ENCODE results near the gene FAM9C. TPM values are rescaled to one million over a fixed set of nuclear protein-coding genes. Genes with fewer than 3 reads are reported as not detected.

Gene FAM9C
- total RNA-seq, 1 experiment from 2014 or later, result not detected

- ChIA-PET POLR2A (no interaction called here), CTCF (no interaction called here), RAD21 (ENCODE audit: low non-redundant PET in 1 of 2, low total read pairs in 2 of 2, uncharacterized antibody in 2 of 2, unreplicated experiment in 2 of 2) (no interaction called here)
- DNase-seq (ENCODE audit: low read depth, low spot score) (no peak), ATAC-seq (no peak)
- Histone ChIP-seq H3K9me3 (ENCODE audit: control insufficient read depth in 1 of 2, insufficient read depth in 1 of 2, low read depth in 1 of 2, low read length in 2 of 2) (no peaks in the 10 kb centered on the region), H3K4me1 (ENCODE audit: control insufficient read depth in 1 of 2, insufficient read depth in 2 of 2, low read length in 2 of 2) (no peaks in the 10 kb centered on the region), H3K4me2 (ENCODE audit: low read length) (no peak overlapping the region), H3K27me3 (ENCODE audit: insufficient read depth, low read length) (no peaks in the 10 kb centered on the region), H3K27ac (ENCODE audit: low read depth, low read length) (no peak overlapping the region), H3K4me3 (replicated peaks in 1 of 2; ENCODE audit: low read depth in 1 of 2, low read length in 2 of 2) (no peak overlapping the region), H3K36me3 (ENCODE audit: control insufficient read depth in 1 of 2, insufficient read depth in 2 of 2, low read length in 2 of 2) (no peaks in the 10 kb centered on the region), H3K79me2 (ENCODE audit: insufficient read depth, low read length) (no peaks in the 10 kb centered on the region), H4K20me1 (ENCODE audit: insufficient read depth) (no peaks in the 10 kb centered on the region), H3K9ac (ENCODE audit: low read length) (no peak overlapping the region), H2AFZ (ENCODE audit: low read depth, low read length, poor library complexity, severe bottlenecking) (no peak overlapping the region), H3K9me2 (ENCODE audit: insufficient read depth) (no peaks in the 10 kb centered on the region)
- no TSS peak for BruUV-seq (replicated peaks)
- TF ChIP-seq ELF1 (IDR thresholded peaks at IDR 0.05; ENCODE audit: borderline replicate concordance, low read depth), result no peak
- no peak for TF ChIP-seq EZH2 (IDR thresholded peaks at IDR 0.05)
- no peak for TF ChIP-seq POLR2A (IDR thresholded peaks at IDR 0.05; ENCODE audit: borderline replicate concordance, extremely low read depth, insufficient read depth, insufficient read length)
- TF ChIP-seq ZFX (IDR thresholded peaks at IDR 0.05), result no peak
- no peak for TF ChIP-seq FOSL1 (IDR thresholded peaks at IDR 0.05; ENCODE audit: low read depth)
- TF ChIP-seq ZBTB33 (IDR thresholded peaks at IDR 0.05; ENCODE audit: extremely low read depth, insufficient replicate concordance, low read length), result no peak
- TF ChIP-seq YY1 (IDR thresholded peaks at IDR 0.05; ENCODE audit: extremely low read depth, insufficient replicate concordance, low read depth, low read length), result no peak
- no peak for TF ChIP-seq RAD21 (IDR thresholded peaks at IDR 0.05; ENCODE audit: low read depth)
- TF ChIP-seq CEBPB (IDR thresholded peaks at IDR 0.05; ENCODE audit: low read depth), result no peak
- TF ChIP-seq EGR1 (IDR thresholded peaks at IDR 0.05; ENCODE audit: low read depth), result no peak
- TF ChIP-seq, protein P1, sequence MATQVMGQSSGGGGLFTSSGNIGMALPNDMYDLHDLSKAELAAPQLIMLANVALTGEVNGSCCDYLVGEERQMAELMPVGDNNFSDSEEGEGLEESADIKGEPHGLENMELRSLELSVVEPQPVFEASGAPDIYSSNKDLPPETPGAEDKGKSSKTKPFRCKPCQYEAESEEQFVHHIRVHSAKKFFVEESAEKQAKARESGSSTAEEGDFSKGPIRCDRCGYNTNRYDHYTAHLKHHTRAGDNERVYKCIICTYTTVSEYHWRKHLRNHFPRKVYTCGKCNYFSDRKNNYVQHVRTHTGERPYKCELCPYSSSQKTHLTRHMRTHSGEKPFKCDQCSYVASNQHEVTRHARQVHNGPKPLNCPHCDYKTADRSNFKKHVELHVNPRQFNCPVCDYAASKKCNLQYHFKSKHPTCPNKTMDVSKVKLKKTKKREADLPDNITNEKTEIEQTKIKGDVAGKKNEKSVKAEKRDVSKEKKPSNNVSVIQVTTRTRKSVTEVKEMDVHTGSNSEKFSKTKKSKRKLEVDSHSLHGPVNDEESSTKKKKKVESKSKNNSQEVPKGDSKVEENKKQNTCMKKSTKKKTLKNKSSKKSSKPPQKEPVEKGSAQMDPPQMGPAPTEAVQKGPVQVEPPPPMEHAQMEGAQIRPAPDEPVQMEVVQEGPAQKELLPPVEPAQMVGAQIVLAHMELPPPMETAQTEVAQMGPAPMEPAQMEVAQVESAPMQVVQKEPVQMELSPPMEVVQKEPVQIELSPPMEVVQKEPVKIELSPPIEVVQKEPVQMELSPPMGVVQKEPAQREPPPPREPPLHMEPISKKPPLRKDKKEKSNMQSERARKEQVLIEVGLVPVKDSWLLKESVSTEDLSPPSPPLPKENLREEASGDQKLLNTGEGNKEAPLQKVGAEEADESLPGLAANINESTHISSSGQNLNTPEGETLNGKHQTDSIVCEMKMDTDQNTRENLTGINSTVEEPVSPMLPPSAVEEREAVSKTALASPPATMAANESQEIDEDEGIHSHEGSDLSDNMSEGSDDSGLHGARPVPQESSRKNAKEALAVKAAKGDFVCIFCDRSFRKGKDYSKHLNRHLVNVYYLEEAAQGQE (IDR thresholded peaks at IDR 0.05; ENCODE audit: low read depth), result no peak
- intact Hi-C loops (cut with micrococcal nuclease), result no loop called here
Measured at GRCh38 chrX:13080128-13080795, 35.8 kb upstream of the FAM9C start.
